Muscle layer of duodenum (tissue), 2 donors: Measurements from ENCODE around the gene TAL2.
"Not testable (repeated sequence)": the region's sequence is repeated elsewhere in the genome, so short reads cannot be mapped to it uniquely, and the experiment has no call there.

ENCODE experiments used
- H3K27ac ChIP-seq: one replicate; pipeline ENCODE4 v1.7.0; 2013; ENCODE audit warnings: mild to moderate bottlenecking, low read length
- H3K27me3 ChIP-seq: one replicate; pipeline ENCODE4 v1.7.0; 2013; ENCODE audit warnings: low read depth, mild to moderate bottlenecking, control low read depth, low read length
- H3K36me3 ChIP-seq, 2 donors: one replicate each; pipeline ENCODE4 v1.7.0; 2013; ENCODE audit warnings: low read length in 2 of 2, control low read depth in 1 of 2, mild to moderate bottlenecking in 1 of 2; ENCODE audit not compliant: insufficient read depth in 2 of 2, control insufficient read depth in 1 of 2
- H3K4me1 ChIP-seq, 2 donors: one replicate each; pipeline ENCODE4 v1.7.0; 2013; ENCODE audit warnings: low read length in 2 of 2, mild to moderate bottlenecking in 2 of 2, control low read depth in 1 of 2, moderate library complexity in 1 of 2; ENCODE audit not compliant: insufficient read depth in 2 of 2, control insufficient read depth in 1 of 2
- H3K4me3 ChIP-seq, 2 donors: one replicate each; pipeline ENCODE4 v1.7.0; 2013; ENCODE audit warnings: low read length in 2 of 2, low read depth in 1 of 2, mild to moderate bottlenecking in 1 of 2
- H3K9me3 ChIP-seq, 2 donors: one replicate each; pipeline ENCODE4 v1.7.0; 2013; ENCODE audit warnings: low read length in 2 of 2, control low read depth in 1 of 2, mild to moderate bottlenecking in 1 of 2; ENCODE audit not compliant: control insufficient read depth in 1 of 2
- donor health status: healthy.

The TAL2 gene

GRCh38 chr9:105694848-105695581 lies 32.8 kb downstream of the TAL2 start:
- no peaks in the 10 kb centered on the region for H3K9me3 ChIP-seq
- no peaks in the 10 kb centered on the region for H3K36me3 ChIP-seq
- no peaks in the 10 kb centered on the region for H3K27me3 ChIP-seq
- H3K4me3 ChIP-seq = peak overlapping the region; percentile 78 to 80
- H3K27ac ChIP-seq = no peak overlapping the region
- H3K4me1 ChIP-seq = peaks cover 0 to 4% of the 10 kb centered on the region in 2 donors

GRCh38 chr9:105696219-105696793 lies 34.0 kb downstream of the TAL2 start:
- no peaks in the 10 kb centered on the region for H3K9me3 ChIP-seq
- H3K27ac ChIP-seq = no peak overlapping the region
- peaks cover 0 to 4% of the 10 kb centered on the region in 2 donors for H3K4me1 ChIP-seq
- no peak overlapping the region for H3K4me3 ChIP-seq
- H3K36me3 ChIP-seq = no peaks in the 10 kb centered on the region
- no peaks in the 10 kb centered on the region for H3K27me3 ChIP-seq

GRCh38 chr9:105697871-105698270 lies 35.6 kb downstream of the TAL2 start:
- no peak overlapping the region for H3K4me3 ChIP-seq
- H3K36me3 ChIP-seq = no peaks in the 10 kb centered on the region
- no peaks in the 10 kb centered on the region for H3K9me3 ChIP-seq
- H3K27me3 ChIP-seq = no peaks in the 10 kb centered on the region
- H3K4me1 ChIP-seq = peaks cover 0 to 4% of the 10 kb centered on the region in 2 donors
- H3K27ac ChIP-seq = no peak overlapping the region

- H3K27me3 ChIP-seq = no peaks in the 10 kb centered on the region
- no peak overlapping the region for H3K27ac ChIP-seq
- H3K36me3 ChIP-seq = no peaks in the 10 kb centered on the region
- no peaks in the 10 kb centered on the region for H3K9me3 ChIP-seq
- peaks cover 0 to 4% of the 10 kb centered on the region in 2 donors for H3K4me1 ChIP-seq
- no peak overlapping the region for H3K4me3 ChIP-seq
Measured at GRCh38 chr9:105698348-105698870, 36.2 kb downstream of the TAL2 start.

- Histone ChIP-seq H3K9me3 (no peaks in the 10 kb centered on the region), H3K27me3 (no peaks in the 10 kb centered on the region), H3K27ac (no peak overlapping the region), H3K4me3 (no peak overlapping the region), H3K36me3 (no peaks in the 10 kb centered on the region), H3K4me1 (no peaks in the 10 kb centered on the region)
Measured at GRCh38 chr9:105700668-105701067, 38.4 kb downstream of the TAL2 start.

- no peak overlapping the region for H3K27ac ChIP-seq
- H3K27me3 ChIP-seq = no peaks in the 10 kb centered on the region
- no peak overlapping the region for H3K4me3 ChIP-seq
- H3K4me1 ChIP-seq = no peaks in the 10 kb centered on the region
- H3K36me3 ChIP-seq = no peaks in the 10 kb centered on the region
- H3K9me3 ChIP-seq = no peaks in the 10 kb centered on the region
Measured at GRCh38 chr9:105701145-105701544, 38.9 kb downstream of the TAL2 start.

GRCh38 chr9:105702207-105702606 lies 40.0 kb downstream of the TAL2 start:
- H3K36me3 ChIP-seq = no peaks in the 10 kb centered on the region
- no peaks in the 10 kb centered on the region for H3K27me3 ChIP-seq
- no peaks in the 10 kb centered on the region for H3K4me1 ChIP-seq
- no peak overlapping the region for H3K27ac ChIP-seq
- no peaks in the 10 kb centered on the region for H3K9me3 ChIP-seq
- no peak overlapping the region for H3K4me3 ChIP-seq

- not testable (repeated sequence) for H3K4me3 ChIP-seq, H3K27ac ChIP-seq, H3K27me3 ChIP-seq, H3K9me3 ChIP-seq, H3K4me1 ChIP-seq, H3K36me3 ChIP-seq
Measured at GRCh38 chr9:105703638-105704037, 41.4 kb downstream of the TAL2 start.

- Histone ChIP-seq H3K27me3 (no peaks in the 10 kb centered on the region), H3K4me1 (no peaks in the 10 kb centered on the region), H3K27ac (no peak overlapping the region), H3K36me3 (no peaks in the 10 kb centered on the region), H3K9me3 (no peaks in the 10 kb centered on the region), H3K4me3 (no peak overlapping the region)
Measured at GRCh38 chr9:105706156-105706555, 43.9 kb downstream of the TAL2 start.

- no peaks in the 10 kb centered on the region for H3K36me3 ChIP-seq
- no peaks in the 10 kb centered on the region for H3K9me3 ChIP-seq
- no peaks in the 10 kb centered on the region for H3K4me1 ChIP-seq
- no peak overlapping the region for H3K27ac ChIP-seq
- no peak overlapping the region for H3K4me3 ChIP-seq
- no peaks in the 10 kb centered on the region for H3K27me3 ChIP-seq
Measured at GRCh38 chr9:105708405-105708804, 46.1 kb downstream of the TAL2 start.

- Histone ChIP-seq H3K4me3 (no peak overlapping the region), H3K27ac (no peak overlapping the region), H3K4me1 (no peaks in the 10 kb centered on the region), H3K36me3 (no peaks in the 10 kb centered on the region), H3K27me3 (no peaks in the 10 kb centered on the region), H3K9me3 (no peaks in the 10 kb centered on the region)
Measured at GRCh38 chr9:105710638-105711037, 48.4 kb downstream of the TAL2 start.
